ENCODE results near the gene IL1R2.

The IL1R2 gene

GRCh38 chr2:101961338-101962191, 30.2 kb upstream of the IL1R2 start:
- Mint-ChIP-seq H3K36me3 (ENCODE audit: low read depth) (no peaks in the 10 kb centered on the region), H3K27ac (peak overlapping the region in 2 of 3 experiments; percentile 70 to 86), H3K27me3 (ENCODE audit: low read depth) (peaks cover 11% of the 10 kb centered on the region), H3K4me1 (peaks cover 25% of the 10 kb centered on the region), H3K9me3 (no peaks in the 10 kb centered on the region), H3K4me3 (no peak overlapping the region)
- no peak for TF ChIP-seq CTCF (IDR thresholded peaks at IDR 0.05; ENCODE audit: unreplicated experiment in 3 of 3)

- Mint-ChIP-seq H3K9me3 (no peaks in the 10 kb centered on the region), H3K27ac (no peak overlapping the region), H3K4me1 (peaks cover 25% of the 10 kb centered on the region), H3K27me3 (ENCODE audit: low read depth) (peaks cover 11% of the 10 kb centered on the region), H3K36me3 (ENCODE audit: low read depth) (no peaks in the 10 kb centered on the region), H3K4me3 (no peak overlapping the region)
- TF ChIP-seq CTCF (IDR thresholded peaks at IDR 0.05; ENCODE audit: unreplicated experiment in 3 of 3), result no peak
These were observed 29.5 kb upstream of the IL1R2 start for GRCh38 chr2:101962309-101962708.

GRCh38 chr2:101963198-101963597, 28.6 kb upstream of the IL1R2 start:
- TF ChIP-seq CTCF (IDR thresholded peaks at IDR 0.05; ENCODE audit: unreplicated experiment in 3 of 3), result no peak
- Mint-ChIP-seq H3K27ac (no peak overlapping the region), H3K4me1 (peaks cover 25% of the 10 kb centered on the region), H3K36me3 (ENCODE audit: low read depth) (no peaks in the 10 kb centered on the region), H3K4me3 (no peak overlapping the region), H3K9me3 (no peaks in the 10 kb centered on the region), H3K27me3 (ENCODE audit: low read depth) (peaks cover 11% of the 10 kb centered on the region)

- no peaks in the 10 kb centered on the region for H3K36me3 Mint-ChIP-seq (ENCODE audit: low read depth)
- peaks cover 5% of the 10 kb centered on the region for H3K9me3 Mint-ChIP-seq
- H3K4me1 Mint-ChIP-seq, result peaks cover 11% of the 10 kb centered on the region
- no peak overlapping the region for H3K4me3 Mint-ChIP-seq
- no peak for TF ChIP-seq CTCF (IDR thresholded peaks at IDR 0.05; ENCODE audit: unreplicated experiment in 3 of 3)
- peaks cover 6% of the 10 kb centered on the region for H3K27me3 Mint-ChIP-seq (ENCODE audit: low read depth)
- H3K27ac Mint-ChIP-seq, result no peak overlapping the region
These were observed 23.8 kb upstream of the IL1R2 start for GRCh38 chr2:101967826-101968513.

- H3K36me3 Mint-ChIP-seq (ENCODE audit: low read depth), result no peaks in the 10 kb centered on the region
- no peaks in the 10 kb centered on the region for H3K27me3 Mint-ChIP-seq (ENCODE audit: low read depth)
- peaks cover 5% of the 10 kb centered on the region for H3K9me3 Mint-ChIP-seq
- no peak overlapping the region for H3K4me3 Mint-ChIP-seq
- H3K27ac Mint-ChIP-seq, result no peak overlapping the region
- H3K4me1 Mint-ChIP-seq, result peaks cover 4% of the 10 kb centered on the region
- TF ChIP-seq CTCF (IDR thresholded peaks at IDR 0.05; ENCODE audit: unreplicated experiment in 3 of 3), result no peak
These were observed 22.0 kb upstream of the IL1R2 start for GRCh38 chr2:101969723-101970122.

Measured in nephron (organoid).